Activated CD4-positive, alpha-beta T cell treated with anti-CD3 and anti-CD28 coated beads, Interleukin-2, amount 50 U/mL, for 48 hours (primary cell): Measurements from ENCODE around the gene AMOTL1.

ENCODE experiments used
- DNase-seq, 2 experiments: peaks; one replicate each; pipeline ENCODE4 v3.0.0-alpha.2; 2020

The AMOTL1 gene

DNA sequence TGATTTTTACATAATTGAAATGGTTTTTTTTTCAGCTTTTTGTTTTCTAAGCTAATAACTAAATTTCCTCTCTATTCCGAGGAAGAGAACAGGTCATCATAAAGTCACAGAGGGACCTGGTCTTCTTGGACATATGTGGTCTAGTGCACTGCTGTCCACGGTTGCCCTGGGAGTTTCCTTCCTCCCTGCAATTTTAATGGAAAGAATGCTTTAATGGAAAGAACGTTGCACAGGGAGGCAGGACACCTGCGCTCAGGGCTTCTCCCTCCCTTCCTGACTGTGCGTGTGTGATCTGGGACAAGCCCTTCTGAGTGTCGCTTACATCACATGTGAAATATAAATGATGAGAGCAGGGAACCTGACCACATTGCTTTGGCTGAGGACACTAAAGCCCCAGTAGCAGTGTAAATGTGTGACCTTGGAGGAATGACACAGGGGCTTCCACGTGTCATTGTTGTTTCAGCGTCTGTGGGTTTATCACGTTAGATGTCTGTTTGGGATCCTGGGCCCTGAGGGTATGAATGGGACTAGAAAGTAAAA is 93.2 kb downstream of the AMOTL1 start:
- DNase-seq: no peak

DNA sequence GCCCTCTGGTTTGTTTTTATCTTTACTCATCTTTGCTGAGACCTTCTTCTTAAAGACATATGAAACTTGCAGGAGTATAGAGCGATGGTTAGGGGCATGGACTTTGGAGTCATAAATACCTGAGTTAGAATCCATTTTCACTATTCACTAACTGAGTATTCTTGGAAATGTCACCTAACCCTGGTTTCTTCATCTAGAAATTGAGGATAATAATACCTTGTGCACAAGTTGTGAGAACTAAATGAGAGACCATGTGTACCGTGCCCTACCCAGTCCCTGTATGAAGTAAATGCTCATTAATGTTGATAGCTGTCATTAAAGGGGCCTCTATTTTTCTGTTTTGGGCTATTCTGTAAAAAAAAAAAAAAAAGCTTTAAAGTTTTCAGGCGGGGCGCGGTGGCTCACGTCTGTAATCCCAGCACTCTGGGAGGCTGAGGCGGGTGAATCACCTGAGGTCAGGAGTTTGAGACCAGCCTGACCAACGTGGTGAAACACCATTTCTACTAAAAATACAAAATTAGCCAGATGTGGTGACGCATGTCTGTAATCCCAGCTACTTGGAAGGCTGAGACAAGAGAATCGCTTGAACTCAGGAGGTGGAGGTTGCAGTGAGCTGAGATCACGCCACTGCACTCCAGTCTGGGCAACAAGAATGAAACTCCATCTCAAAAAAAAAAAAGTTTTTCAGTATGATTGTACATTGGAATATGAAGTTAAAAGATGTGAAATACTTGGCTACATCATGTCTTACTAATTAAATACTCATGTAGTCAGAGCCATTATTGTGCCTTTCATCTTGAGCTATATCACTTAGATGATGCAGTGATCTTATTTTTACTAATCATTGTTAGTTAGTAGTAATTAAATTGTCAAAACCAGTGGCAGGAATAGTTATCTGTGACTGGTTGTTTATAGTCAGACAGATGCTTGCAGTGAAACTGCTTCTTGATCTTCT is 95.0 kb downstream of the AMOTL1 start:
- DNase-seq: no peak

DNA sequence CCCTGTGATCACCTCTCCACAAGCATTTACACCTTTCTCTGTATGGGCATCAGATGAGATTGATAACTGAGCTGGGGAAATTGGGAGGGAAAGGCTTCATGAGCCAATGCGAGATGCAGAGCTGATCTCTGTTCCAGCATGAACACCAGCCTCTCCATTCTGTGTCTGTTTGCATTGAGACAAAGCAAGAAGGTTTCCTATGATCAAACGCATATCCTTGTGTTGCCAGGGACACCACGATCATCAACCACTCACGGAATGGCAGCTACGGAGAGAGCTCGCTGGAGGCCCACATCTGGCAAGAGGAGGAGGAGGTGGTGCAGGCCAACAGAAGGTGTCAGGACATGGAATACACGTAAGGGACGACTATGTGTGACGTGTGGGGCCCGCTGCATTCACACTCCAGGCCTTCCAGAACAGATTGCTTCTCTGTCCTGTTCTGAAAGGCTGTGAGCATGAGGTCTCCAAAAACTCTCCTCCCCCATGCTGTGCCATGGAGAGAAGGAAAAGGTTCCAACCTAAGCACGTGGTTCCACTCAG is 96.4 kb downstream of the AMOTL1 start:
- DNase-seq: no peak

DNA sequence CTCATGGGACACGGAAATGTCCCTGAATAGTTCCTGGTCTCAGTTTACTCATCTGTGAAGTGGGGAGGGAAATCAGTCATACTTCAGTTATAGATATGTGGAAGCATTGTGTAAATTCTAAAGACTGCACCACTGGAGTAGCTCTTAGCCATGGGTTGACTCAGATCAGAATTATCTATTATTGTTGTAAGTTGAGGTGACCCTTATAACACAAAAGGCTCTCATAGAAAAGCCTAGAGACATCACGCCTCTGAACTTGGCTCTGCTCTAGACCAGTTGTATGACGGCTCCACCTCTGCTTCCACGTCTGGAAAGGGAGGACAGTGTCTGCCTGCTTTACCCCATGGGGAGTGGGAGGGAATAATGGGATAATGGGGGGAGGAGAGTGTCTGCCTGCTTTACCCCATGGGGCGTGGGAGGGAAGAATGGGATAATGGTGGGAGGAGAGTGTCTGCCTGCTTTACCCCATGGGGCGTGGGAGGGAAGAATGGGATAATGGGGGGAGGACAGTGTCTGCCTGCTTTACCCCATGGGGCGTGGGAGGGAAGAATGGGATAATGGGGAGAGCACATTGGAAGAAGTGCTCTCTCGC is 98.2 kb downstream of the AMOTL1 start:
- DNase-seq: no peak

DNA sequence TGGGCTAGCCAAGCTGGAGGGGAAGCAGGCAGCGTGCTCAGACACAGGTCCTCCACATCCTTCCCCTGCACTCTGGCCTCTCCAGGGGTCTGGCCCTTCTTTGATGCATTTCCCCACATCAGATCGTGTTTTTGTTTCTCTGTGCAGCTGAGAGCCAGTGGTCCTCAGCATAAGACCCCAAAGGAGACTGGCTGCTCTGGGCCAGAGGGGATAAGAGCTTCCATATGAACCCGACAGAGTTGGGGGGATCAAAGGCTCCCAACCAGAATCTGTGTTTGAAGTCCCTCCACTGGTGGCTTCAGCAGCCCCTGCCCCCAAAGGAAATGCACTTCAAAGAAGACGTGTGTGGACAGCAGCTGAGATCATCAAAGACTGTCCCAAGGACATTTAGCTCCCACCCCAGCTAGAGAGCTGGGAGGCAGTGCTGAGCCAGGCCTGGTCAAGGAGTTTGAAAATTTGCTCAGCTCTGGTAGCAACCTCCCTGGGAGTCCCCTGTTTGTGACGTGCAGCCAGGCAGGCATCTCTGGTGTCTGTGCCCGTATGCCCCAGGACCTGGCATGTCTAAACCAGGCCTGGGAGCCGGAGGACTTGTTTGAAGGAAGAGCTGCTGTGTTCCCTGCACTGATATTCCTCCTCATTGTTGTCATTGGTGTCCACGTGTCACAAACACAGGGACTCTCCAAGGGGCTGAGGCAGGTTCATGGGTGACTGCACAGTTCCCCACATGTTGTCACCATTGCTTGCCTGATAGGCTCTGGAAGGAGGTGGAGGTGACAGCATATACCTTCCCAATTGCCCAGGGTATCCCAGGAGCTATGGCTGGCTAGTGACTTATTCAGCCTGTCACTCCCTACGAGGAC is 99.0 kb downstream of the AMOTL1 start:
- no peak for DNase-seq

DNA sequence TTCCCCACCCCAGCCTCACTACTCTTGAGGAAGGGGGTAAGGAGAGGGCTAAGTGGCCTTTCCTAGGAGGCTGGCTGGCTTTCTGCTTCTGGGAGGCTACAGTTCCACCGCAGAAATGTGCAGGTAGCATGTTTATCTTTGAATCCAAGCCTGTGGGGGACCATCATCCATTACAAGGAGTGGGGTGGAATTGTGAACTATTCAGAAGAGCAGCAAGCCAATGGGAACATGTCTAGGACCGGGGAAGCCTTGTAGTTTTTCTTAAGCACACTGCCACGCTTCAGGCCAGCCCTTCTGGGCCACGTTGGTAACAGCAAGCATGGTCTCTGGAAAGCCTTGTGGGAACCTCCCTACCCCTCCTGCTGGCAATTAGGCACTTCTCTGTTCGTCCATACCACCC is 100.3 kb downstream of the AMOTL1 start:
- DNase-seq: no peak

DNA sequence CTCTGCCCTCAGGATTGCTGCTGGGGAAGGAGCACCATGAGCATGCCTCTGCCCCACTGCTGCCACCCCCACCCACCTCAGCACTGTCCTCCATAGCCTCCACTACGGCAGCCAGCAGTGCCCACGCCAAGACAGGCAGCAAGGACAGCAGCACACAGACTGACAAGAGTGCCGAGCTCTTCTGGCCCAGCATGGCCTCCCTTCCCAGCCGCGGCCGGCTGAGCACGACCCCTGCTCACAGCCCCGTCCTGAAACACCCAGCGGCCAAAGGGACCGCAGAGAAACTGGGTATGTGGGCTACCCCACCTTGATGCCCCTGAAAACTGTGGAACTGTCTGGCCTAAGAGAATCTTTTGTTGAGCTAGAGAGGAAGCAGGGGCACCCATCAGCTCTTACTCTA is 101.0 kb downstream of the AMOTL1 start:
- no peak for DNase-seq

DNA sequence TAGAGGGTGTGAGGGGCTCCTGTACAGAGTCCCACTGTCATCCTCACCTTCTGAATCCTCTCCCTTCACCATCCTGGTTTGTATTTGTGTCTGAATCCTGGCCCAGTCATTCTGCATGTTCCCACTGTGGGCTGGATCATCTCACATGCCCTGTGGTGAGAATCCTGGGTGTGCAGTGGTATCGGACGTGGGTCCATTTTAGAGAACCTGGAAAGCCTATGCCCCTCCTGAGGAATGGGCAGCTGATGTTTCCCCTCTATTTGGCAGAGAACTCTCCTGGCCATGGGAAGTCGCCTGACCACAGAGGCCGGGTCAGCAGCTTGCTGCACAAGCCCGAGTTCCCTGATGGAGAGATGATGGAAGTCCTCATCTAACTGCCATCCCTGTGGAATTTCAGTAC is 102.3 kb downstream of the AMOTL1 start:
- no peak for DNase-seq

DNA sequence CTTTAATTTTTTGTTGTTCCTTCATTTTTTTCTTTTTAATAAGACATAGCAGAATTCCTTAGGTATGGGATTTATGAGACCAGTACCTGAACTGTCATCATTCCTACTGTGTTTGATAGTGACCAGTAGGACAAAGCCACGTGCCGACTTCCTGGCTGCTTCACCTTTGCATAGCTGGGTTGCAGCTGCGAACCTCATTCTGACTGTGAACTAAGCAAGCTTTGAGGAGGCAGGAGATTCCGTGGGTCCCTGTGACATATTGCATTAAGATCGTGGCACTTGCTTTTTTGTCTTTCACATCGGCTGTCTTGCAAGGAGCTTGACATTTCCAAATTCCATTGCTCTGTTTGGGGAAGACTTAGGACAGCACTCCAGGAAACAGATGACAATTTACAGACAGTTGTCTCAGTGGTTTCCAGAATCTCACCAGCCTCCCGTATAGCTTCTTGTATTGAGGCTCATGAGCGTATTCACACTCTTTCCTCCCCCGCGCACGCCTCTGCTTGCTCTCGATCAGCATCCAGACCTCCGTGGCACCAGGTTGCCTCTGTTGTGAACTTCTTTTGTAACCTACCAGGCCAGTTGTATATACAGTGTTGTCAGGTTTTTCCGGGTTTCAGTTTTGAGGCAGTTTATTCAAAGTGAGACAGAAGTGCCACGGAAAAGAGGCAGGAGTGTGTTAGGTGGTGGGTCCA is 103.5 kb downstream of the AMOTL1 start:
- DNase-seq: no peak

DNA sequence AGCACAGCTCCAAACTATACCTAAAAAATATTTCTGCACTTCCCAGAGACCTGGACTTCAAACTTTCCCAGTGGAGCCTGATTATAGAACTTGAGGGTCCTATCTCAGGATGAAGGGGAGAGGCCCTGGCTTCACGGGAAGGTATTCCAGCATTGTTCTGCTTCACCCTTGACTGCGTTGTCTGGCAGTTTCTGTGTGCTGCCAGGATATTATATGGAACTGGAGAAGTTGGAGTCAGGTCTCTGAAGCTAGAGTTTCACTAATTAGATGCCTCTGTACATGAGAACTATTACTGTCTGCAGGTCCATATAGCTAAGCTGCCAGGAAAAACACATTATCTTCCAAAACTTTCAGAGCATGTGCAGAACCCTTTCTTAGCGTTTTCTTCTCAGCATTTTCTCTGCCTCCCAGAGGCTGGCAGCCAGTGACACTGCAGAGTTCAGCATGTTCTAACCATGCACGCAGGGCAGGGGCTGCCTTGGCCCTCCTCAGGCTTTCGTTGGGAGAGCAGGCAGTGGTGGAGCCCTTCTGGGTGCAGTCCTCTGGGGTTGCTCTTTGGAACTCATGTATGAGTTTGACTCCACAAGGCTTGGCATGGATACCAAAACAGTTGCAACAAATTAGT is 105.9 kb downstream of the AMOTL1 start:
- no peak for DNase-seq

DNA sequence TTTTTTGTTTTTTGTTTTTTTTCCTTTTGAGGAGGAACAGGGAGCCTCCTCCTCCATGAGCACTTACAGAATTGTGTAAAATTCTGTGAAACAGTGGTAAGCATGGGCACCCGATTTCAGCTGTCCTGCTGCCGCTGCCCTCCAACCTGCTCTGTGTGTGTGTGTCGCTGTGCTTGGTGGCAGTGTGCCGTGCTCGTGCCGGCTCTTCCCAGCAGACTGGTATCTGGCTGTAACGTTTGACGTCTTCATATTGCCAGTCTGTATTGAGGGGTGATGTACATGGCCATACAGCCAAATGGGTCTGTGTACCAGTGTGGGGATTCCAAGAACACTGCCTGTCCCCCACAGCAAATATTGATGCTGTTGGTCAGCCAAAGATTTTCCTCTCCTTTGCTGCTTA is 108.1 kb downstream of the AMOTL1 start:
- DNase-seq: no peak

DNA sequence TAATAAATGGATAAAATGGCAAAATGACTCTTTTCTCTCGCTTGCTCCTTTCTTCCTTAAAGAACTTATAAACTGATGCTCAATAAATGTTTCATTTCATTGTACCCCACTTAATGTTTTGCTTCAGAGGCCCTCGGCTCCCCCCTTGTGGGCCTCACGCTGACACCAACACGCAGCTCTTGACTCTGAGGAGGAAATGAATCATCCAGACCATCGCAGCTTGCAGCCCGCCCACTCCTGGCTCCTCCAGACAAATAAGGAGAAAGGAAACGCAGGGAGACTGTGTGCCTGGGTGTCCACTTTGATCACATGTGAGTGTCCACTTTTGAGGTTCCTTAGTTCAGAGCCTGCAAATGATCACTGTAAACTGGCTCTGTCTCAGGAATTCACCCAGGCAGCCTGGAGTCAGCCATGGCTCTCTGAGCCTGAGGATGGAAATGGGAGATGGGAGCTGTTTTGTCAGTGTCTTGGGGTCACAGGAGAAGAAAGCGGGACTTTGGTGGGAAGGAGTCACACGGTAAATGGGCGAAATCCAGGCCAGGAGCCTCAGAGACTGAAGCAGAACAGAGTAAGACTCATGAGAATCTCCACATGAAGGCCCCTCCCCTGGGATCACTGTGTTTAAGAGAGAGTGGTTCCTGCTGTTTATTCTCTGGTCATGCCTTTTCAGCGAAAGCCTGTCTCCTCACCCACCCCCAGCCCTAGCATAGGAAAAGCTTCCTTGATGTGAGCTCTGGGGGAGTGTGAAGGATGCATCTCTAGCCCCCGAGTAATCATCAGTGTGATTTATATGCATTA is 108.7 kb downstream of the AMOTL1 start:
- DNase-seq: peak; percentile 67 to 74

DNA sequence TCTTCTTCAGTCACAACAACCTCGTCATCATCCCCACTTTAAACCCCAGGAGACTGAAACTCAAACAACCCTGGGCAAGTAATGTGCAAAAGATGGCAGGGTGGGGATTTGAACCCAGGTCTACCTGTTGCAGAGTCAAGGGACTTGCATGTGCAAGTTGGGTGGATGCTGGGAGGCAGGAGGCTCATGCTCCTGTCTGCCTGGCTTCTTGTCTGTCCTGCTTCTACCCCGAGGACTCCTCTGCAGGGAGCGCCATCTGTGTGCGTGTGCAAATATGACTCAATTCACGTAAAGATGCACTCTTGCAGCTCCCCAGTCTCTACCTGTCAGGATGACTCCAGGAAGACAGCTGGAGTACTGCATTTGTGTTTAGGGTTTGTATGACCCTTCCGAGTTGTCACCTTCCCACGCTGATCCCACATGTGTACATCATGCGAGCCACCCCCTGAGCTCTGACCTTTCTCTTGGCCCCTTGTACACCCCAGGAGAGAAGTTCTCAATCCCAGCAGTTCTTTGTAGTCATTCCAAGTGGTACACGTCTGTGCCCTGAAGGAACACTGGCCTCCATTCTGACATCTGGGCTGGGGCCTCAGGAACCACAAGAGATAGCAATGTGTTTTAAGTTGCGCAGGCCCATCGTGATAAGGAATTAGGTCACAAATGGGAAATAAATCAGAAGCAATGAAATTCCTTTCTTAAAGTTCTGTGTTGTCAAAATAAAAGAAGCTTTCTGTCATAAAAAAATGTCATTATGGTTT is 109.5 kb downstream of the AMOTL1 start:
- DNase-seq: no peak

DNA sequence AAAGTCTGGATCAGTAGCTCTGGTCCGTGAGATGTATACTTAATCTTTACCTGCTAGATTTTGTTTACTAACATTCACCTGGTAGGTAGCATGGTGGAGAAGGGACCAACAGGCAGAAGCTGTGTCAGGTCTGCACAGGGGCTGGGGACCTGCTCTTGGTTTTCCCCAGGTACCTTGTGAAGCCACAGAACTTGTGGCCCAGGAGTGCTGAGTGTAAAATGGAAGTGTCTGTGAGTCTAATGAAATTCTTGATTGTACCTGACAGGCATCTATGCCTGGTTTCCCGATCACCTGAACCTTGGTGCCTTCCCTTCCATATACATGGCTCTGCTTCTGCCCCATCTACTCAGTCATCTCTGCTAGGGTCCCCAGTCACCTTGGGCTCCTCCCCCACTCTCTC is 110.8 kb downstream of the AMOTL1 start:
- no peak for DNase-seq

DNA sequence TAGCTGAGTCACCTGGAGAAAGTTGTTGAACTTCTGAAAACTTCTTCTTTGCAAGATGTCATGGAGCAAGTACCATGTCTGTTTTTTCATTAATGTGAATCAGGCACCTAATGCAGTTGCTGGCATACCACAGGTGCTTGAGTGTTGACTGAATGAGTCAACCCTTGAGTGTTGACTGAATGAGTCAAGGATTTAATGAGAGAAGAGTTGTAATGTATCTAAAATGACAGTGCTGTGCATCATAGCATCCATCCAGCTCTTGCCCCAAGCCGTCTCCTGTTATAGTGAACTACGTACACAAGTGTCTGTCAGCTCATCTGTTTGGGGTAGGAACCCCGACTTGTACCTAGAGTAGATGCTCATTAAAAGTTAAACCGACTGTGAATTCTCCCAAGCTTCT is 112.1 kb downstream of the AMOTL1 start:
- DNase-seq: no peak

DNA sequence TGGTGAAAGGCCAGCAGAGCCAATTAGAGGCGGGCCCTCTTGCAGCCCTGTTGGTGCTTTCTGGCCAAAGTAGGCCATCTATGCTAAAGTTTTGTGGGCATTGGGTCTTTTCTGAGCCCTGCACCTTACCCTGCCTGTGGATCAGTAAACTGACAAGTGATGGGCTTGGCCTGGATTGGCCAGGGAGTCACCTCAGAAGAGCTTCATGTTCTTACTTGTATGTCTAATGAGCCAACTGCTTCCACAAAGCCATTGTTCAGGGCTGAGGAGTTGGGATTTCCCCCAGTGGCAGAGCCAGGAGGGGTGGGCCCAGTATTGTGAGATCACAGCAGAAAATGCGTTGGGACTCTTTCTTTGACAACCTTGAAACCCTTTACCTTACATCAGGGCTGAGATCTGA is 114.8 kb downstream of the AMOTL1 start:
- DNase-seq: no peak

DNA sequence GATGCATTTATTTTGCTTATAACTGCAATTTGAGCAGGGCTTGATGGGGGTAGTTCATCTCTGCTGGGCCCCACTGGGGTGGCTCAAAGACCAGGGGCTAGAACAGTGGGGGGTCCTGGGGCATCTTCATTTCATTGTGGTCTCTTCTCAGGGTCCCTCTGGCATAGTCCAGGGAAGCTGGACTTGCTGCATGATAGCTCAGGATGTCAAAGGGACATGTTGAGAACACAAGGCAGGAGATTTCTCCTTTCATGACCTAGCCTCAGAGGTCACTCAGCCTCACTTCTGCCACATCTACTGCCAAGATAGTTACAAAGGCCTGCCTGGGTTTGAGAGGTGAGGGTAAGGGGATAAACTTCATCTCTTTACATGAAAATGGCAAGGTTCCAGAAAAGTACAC is 115.7 kb downstream of the AMOTL1 start:
- DNase-seq: no peak

DNA sequence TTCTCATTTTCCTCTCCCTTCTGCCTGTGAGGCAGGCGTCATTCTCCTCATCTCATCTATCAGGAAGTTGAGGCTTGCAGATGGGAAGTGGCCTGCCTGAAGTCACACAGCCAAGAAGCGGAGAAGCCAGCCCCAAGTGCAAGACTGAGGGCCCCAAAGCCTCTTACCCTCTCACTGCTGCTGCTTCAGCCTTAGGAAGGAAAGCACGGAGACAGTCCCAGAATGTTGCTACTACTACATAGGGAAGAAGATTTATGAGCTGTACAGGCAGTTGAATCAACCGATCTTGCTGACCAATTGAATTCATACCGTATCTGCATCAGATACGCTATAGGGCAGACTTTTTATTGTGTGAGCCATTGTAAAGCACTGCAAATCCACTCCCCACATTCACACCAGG is 116.2 kb downstream of the AMOTL1 start:
- DNase-seq: no peak

DNA sequence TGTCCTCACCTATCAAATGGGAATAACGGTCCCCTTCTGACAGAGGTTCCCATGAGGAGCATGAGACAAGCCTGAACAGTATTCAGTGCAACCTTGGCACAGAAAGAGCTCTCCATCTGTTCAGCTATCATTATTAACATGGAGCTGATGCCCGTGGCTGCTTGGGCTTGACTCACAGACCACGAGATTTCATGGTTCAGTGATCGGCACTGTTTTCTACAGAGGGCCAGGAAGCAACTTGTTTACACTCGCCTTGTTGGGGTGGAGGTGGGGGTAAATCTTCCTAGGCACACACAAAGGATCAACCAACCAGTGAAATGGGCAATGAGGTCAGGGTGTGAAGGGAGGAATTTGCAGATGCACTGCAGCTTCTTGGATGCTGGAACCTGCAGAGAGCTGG is 117.0 kb downstream of the AMOTL1 start:
- no peak for DNase-seq

DNA sequence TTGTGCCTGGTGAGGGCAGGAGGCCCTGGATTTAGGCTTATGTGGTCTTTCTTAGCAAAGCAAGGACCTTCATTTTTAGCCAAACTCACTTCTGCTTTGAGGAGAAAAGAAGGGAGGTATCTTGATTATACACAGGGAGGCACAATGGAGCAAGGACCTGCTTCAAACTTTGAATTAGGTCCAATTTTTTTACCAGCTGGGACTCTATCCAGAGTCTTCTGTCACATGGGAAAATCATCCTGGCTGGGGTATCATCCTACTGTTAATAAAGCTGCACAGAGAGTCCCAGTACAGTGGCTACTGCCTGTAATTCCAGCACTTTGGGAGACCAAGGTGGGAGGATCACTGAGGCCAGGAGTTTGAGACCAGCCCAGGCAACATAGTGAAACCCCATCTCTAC is 117.4 kb downstream of the AMOTL1 start:
- no peak for DNase-seq
